NCI-H345 (cell line): ENCODE measurements around the gene EEF1G.

Experiments used
- DNase-seq: peaks from one replicate; lab custom pipeline; 2025; lab: John Stamatoyannopoulos, UW

The EEF1G gene

DNA sequence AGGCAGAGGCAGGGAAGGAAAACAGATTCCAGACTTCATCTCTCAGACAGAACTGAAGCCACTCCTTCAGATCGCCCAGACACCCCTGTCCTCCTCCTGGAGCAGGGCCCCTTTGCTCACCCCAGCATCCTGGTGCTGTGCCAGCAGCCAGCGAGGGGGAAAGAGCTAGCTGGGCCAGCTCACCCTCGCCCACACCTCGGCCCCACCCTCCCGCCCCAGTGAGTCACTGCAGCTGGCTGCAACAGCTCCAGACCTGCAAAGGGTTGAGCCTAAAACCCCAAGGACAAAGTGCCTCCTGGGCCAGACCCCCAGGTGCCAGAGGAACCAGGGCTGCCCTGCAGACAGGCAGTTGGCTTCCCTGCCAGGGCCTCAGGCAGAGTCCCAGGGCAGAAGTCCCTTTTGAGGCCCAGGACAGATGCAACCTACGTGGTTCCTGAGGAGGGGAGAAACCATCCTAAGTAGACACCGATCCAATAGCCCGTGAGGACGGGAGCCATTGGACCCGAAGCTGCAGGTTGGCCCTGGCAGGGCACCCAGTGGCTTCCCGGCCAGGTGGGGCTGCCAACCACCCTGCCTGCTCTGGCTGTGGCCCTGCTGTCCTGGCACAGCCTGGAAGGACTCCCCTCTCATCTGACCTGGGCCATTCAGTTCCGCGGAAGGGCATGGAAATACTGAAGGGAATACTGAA lies 34.3 kb downstream of the EEF1G start:
- DNase-seq, result peak; percentile 23

DNA sequence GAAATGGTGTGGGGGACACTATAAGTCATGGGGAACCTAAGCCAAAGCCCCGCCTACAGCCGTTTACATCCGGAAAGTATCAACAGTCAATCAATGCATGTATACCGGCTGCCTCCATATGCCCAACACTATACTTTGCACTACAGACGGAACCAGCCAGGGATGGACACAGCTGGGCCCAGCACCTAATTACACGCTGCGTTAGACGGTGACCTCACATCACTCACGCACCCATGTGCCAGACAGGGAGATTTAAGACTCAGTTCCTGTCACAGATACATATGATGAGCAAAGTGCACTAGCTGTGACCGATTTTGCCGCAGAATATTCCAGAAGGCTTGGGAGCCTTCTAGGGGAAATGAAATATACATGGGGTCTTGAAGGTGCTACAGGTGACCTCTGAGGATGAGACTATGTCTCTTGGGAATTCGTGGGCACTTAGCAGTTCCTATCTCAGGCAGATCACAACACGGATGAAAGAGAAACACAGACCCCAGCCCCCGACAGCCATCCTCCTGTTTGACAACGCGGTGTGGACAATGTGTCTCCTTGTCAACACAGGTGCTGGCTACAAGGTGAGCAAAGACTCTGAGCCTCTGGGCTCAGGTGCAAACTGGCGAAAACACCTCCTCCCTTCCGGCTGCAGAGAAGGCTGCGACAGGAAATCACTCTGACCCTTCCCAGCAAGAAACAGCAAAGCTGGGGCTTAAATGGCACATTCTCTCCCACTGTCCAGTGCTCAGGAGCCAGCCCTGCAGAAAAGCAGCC lies 35.0 kb downstream of the EEF1G start:
- no peak for DNase-seq

DNA sequence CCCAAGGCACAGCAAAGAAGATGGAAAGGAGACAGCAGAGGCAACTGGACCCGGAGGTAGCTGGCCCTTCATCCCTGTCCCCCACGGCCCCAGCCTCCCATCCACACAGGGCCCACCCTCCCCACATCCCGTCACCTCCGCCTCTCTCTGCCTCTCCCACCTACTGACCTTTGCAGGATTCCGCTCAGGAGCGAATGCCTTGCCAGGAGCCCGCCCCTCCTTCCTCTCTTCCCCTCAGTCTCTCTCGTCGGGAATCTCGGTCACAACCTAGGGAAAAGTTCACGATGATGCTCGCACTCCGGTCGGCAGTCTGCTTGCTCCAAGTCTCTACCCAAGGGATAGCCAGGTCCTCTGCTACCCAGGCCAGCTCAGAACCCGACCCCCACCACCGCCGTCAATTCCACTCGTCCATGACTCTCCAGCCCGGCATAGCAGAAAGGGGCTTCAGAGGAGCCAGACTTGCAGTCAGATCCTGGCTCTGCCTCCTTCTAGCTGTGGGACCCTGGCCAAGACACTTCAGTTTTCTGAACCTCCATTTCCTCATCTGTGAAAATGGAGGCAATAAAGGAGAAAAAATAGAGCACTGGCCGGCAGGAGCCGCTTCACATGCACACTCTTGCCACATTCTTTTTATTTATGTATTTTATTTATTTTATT lies 37.3 kb downstream of the EEF1G start:
- DNase-seq, result no peak

DNA sequence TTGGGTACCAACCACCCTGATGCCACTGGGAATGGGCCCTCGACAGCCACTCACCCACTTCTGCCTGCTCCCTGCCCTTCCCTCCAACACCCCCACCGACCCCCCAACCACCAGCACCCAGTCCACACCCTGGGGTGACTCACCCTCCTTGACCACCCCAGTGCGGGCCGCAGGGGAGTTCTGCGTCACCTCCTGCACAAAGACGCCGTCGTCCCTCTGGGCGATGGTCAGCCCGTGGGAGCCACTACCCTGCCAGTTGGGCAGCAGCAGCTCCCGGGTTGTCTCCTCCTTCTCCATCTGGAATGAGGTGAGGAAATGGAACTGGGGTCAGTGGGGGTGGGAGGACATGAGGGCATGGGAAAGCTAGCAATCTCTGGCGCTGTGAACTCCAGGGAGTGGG lies 37.9 kb downstream of the EEF1G start:
- DNase-seq, result no peak

DNA sequence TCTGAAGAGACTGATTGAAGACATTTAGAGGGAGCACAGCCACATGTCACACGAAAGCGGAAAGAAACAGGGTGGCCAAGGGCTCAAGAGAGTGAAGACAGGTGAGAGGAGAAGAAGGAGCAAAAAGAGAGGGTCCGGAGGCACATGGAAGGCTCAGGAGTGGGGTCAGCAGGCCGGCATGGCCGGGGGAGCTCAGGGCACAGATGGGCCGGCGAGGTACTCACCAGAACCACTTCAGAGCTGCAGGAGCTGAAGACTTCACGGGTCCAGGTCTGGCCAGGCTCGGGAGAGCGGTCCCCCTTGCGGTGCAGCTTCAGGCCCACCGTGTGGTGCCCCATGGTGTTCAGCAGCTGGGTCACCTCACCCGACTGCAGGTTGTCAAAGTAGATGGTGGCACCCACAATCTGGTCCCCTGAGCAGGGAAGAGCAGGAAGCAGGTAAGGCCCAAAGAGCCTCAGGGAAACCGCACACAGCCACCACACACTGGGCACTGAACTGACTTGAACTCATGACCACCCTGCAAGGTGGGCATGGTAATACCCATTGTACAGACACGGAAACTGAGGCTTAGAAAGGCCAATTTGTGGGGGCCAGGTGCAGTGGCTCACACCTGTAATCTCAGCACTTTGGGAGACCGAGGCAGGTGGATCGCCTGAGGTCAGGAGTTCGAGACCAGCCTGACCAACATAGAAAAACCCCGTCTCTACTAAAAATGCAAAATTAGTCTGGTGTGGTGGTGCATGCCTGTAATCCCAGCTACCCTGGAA lies 38.7 kb downstream of the EEF1G start:
- no peak for DNase-seq

DNA sequence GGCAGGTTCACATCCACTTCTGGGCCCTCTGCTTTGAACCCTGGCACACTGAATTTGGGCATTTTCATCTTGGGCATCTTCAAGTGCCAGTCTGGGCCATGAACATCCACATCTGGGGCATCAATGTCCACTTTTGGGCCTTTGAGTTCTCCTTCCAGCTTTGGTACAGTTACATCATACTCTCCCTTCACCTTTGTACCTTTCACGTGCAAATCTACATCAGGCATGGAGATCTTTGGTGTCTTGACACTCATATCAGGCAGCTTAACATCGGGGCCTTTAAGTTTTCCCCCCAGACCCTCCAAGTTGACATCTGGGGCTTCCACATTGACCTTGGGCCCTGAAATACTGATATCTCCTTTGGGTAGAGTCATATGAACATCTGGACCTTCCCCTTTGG lies 41.6 kb downstream of the EEF1G start:
- no peak for DNase-seq

DNA sequence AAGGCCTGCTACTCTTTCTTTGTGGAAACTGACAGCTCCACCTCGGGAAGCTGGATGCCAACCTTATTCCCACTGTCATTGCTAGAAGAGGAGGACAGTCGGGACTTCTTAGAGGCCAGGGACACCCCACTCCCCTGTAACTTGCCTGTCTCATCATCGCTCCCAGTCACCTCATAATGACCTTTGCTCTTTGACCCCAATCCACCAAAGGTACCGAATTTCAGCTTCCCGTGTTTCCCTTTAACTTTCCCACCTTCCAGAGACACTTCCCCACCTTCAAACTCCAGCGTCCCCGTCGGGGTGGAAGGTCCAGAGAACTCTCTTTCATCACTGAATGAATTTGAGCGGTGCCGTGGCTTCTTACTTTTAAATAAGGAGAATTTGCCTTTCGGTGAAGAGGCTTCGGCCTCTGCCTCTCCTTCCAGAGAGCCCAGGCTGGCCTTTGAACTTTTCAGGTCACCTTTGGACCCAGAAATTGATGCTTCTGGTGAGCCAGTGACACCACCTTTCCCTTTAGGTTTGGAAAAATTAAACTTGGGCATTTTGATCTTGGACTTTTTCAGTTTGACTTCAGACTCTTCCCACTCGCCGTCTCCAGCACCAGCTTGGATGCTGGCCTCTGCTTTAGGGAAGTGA lies 56.8 kb downstream of the EEF1G start:
- no peak for DNase-seq

DNA sequence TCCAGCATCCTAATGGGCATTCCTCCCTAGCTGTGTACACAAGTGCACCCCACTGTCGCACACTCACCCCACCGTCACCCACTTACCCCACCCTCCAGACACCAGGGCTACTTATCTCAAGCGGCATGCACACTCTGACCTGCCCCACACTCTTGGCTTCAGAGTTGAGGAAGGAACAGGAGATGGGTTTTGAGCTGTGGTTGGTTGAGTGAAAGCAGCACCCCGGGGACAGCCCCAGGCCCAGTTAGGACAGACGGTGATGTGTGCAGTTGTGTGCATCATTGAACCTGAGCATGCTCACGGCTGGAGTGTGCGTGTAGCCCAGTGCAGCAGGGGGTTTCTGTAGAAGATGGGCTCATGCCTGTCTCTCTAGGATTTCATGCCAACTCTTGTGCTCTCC lies 59.5 kb downstream of the EEF1G start:
- no peak for DNase-seq

DNA sequence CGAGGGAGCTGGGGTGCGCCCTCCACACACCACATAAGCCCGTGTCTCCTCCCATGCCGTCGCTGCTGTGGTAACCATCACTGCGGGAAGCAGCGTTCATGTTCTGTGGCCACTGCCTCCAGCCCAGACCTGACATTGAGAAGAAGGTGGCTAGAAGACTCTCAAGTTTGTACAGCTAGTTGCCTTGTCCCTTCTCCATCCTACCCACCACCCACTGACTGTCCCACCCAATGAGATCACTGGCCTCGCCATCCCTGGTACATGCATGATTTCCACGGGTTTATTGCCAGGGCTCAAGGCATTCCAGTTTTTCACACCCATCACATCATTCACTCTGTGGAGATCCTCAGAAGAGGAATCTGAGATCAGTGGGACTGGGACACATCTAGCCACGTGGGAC lies 60.1 kb downstream of the EEF1G start:
- DNase-seq, result no peak

DNA sequence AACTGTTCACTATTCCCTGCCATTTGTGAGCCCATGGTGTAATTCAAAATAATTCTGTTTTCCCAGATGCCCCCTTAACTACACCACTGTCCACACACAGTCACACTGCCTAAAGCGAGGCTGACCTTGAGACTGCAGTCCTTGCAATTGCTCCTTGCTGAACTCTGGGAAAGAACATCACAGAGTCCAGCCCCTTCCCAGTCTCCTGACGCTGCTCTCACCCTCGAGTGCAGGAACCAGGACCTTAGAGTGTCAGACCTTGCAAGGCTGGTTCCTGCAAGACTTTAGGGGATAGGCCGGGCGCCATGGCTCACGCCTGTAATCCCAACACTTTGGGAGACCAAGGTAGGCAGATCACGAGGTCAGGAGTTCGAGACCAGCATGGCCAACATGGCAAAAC lies 60.7 kb downstream of the EEF1G start:
- DNase-seq, result no peak
